Activated CD8-positive, alpha-beta memory T cell treated with anti-CD3 and anti-CD28 coated beads for 1 hour (primary cell): ENCODE data around the gene CDK2.

ENCODE experiments used
- DNase-seq, 2 donors: peaks; one replicate each; pipeline ENCODE4 v3.0.0-alpha.2; 2020; ENCODE audit warnings: low read depth in 1 of 2; ENCODE audit errors: extremely low read depth in 1 of 2

CDK2 gene

DNA sequence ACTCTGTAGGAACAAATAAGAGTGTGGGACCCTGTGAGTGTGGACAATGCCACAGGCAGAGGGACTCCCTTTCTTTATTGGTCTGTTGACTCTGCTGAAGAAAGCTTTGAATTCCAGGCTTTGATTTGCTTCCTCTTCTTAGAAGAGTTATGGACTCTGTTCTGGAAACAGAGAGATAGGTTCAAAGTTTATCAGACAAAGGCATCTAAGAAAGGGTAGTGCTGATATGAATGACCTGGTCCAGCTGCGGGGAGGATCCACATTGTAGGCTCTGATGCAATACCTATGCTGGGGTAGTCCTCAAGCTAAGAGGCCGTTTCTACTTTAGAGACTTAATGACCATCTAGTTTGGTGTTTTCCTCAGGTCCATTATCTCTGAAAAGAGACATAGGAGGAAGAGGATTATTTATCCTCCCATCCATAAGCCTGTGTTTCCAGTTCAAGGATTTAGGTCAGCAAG is 43.5 kb downstream of the CDK2 start:
- no peak for DNase-seq

DNA sequence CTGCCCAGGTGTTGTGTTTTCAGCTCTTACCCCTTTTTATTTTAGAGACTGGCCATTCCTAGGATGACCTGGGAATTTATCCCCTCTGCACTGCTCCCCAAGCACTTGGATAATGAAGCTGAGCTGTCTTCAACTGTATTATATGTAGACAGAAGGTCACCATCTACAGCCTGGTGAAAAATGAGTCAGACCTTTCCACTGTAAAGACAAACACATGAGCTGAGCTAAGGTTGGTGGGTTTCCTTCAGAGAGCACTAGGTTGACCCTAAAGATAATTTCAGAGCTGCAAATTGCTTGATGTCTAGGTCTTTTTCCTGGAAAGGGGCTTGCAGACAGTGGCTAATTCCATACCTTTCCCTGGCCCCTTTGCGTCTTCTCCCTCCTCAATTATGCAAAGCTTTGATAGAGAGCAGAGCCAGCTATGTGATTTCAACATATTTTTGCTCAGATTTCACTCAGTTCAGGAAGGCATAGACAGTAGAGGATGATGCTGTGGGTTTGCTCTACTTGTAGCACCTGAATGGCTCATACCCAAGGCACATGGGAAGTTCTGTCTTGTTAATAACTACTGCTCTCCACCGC is 45.0 kb downstream of the CDK2 start:
- DNase-seq = no peak

DNA sequence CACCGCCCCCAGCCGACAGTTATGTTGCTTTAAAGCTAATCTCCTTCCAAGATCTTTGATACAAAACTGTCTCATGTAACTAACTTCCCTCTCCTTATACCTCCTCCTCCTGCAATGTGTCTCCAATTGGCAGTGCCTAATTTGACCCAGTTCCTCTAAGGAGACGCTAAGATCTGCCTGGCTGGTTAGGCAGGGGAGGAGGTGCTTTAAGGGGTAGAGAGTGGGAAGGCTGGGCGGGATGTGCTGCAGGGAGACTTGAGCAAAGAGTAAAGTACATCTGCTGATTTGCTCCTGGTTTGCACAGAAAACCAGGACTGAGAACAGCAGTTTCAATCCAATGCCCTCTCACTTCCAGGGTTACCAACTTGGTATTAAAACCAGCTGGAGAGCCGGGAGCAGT is 46.9 kb downstream of the CDK2 start:
- DNase-seq = no peak

DNA sequence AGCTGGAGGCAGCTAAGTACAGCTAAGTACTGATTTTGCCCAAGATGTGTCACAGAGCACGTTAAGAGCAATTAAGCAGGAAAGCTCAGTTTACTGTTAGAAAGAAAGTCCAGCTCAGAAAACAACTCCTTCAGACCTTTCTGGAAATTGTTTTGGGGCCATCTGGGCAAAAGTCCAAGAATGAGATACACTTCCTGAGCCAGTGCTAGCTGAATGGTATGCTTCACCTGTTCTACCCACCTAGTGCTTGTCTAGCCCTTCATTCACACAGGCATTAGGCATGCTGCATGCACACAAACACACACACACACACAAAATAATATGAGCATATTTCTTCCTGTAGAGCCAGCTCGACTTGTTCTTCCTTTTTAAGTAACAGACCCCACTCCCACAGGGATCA is 47.6 kb downstream of the CDK2 start:
- no peak for DNase-seq

DNA sequence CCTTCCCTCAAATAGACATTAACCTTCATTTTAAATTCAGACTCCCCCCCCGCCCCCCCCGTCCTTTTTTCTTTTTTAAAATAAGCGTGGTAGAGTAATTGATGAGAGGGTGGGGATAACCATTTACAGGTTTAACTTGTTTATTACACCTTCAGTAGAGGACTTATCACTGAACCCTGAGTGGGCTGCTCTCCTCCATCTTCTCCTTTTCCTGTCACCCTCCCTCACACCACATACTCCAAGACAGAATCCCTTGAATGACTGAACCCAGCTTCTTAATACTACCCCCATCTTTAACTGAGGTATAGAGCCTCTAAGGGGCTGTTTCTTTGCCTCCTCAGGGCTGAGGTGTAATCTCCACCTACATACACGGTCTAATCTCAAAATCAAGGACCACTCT is 50.6 kb downstream of the CDK2 start:
- DNase-seq = no peak

DNA sequence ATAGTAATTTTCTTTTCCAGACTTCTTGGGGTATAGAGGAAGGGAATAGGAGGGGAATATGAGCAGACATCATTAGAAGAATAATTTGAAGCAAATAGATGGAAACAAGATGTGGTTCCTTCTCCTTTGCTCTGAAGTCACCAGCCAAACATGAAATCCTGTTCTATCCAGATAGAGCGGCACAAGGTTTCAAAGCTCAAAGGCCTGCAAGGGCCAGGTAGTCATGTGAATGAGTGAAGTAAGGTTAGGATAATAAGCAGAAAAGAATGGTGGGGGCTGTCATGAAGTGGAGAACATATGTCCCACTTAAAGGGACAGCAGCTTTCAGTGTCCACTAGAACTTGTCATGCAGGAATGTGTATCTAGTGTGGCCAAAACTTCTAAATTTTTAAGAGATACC is 51.7 kb downstream of the CDK2 start:
- no peak for DNase-seq

DNA sequence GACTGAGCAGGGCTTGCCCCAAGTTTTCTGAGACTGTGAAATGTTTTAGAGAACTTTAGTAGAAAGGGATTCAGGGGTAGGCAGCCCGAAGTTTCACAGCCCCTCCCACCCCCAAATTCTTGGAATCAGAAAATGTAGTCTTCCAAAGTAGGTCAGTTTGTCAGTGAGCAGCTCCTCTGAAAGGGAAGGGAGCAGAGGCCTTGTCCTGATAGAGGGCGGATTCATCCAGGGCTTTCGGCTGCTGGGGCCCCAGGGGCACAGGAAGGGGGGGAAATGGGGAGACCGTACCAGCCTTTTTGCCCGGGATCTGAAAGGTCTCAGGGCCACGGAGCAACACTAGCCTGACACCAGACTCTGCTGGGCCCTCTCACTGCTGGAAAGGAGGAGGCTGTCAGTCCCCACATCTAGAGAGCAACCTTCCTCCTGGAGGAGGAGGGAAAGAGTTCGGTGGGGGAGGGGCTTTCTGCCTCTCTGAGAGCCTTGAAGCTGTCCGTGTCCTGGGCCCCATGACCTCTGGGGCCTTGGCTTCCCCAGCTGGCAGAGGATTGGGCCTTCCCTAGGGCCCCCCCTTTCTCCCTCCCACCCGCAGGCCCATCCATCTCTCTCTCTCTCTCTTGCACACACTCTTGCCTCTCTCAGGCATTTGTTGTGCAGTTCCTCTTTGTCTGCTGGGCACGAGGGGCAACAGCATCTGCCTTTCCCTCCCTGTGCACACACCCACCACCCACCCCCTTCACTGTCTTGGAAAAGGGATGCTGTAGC is 54.0 kb downstream of the CDK2 start, which contains the start of gene IKZF4:
Gene IKZF4, plus strand, starts transcription at position 621 of the 762 bp plus-strand sequence. CDS start 451 bp downstream, outside the sequence.
- DNase-seq = no peak

DNA sequence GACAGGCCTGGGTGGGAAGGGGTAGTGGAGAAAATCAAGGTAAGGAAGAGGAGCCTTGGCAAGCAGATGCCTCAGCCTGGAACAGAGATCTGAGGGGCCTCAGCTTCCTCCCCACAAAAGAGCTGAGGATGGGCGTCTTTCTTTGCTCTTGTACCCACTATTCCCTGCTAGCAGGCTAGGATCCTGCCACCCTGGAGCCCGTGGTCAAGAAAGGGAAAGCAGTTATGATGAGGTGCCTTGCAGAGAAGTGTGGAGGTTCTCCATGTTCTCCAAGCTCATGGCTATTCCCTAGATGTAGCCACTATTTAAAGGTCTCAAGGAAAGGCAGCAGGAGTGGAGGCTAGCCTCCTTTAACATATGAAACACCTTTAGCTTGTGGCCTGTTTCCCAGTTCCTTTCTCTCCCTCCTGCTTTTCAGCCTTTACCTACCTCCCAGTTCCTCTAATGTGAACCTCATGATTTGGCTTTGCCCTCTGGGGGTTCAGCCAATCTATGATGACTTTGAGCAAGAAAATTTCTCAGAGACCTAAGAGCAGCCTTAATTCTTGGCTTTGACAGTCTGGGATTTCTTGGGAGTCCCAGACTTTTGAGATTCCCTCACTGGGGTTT is 55.4 kb downstream of the CDK2 start:
- DNase-seq = no peak
